Ishikawa (cell line): ENCODE results near the gene MAMDC4.

Source experiments
- CEBPB ChIP-seq: IDR thresholded peaks from 2 replicates; pipeline ENCODE4 v1.6.1; 2012
- CREB1 ChIP-seq: IDR thresholded peaks from 2 replicates; pipeline ENCODE4 v1.6.1; 2012; ENCODE audit warnings: low read depth
- EP300 ChIP-seq: IDR thresholded peaks from 2 replicates; pipeline ENCODE4 v1.6.1; 2012; ENCODE audit warnings: borderline replicate concordance
- FOXM1 ChIP-seq: IDR thresholded peaks from 2 replicates; pipeline ENCODE4 v1.6.1; 2012; ENCODE audit warnings: low read depth, borderline replicate concordance
- ZBTB7A ChIP-seq: IDR thresholded peaks from 2 replicates; pipeline ENCODE4 v1.6.1; 2012; ENCODE audit warnings: low read depth
- TF ChIP-seq, protein P1 (sequence below): IDR thresholded peaks from 2 replicates; pipeline ENCODE4 v1.6.1; 2012; ENCODE audit warnings: low read depth, mild to moderate bottlenecking
- TF ChIP-seq, protein P2 (sequence below): IDR thresholded peaks from 2 replicates; pipeline ENCODE4 v1.6.1; 2012
- TF ChIP-seq, protein P3 (sequence below): IDR thresholded peaks from 2 replicates; pipeline ENCODE4 v1.6.1; 2012

DNA sequence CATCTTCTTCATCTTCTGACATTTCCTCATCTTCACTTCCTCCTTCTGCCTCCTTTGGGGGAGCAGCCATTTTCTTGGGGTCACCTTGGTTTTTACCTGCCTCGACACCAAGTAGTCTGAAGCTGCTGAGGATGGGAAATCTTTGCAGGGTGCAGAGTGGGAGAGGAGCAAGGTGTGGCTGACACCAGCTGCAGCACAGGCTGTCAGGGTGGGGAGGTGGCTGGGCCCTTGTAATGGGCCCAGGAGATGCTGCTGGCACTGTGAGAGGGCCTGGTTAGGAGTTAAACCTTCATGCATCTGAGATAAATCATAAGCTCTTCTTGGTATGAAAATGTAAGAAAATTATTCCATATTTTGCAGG is 36.7 kb upstream of the MAMDC4 start:
- TF ChIP-seq FOXM1 (no peak), CEBPB (no peak), EP300 (no peak), ZBTB7A (no peak), CREB1 (no peak)
- TF ChIP-seq, protein P1, sequence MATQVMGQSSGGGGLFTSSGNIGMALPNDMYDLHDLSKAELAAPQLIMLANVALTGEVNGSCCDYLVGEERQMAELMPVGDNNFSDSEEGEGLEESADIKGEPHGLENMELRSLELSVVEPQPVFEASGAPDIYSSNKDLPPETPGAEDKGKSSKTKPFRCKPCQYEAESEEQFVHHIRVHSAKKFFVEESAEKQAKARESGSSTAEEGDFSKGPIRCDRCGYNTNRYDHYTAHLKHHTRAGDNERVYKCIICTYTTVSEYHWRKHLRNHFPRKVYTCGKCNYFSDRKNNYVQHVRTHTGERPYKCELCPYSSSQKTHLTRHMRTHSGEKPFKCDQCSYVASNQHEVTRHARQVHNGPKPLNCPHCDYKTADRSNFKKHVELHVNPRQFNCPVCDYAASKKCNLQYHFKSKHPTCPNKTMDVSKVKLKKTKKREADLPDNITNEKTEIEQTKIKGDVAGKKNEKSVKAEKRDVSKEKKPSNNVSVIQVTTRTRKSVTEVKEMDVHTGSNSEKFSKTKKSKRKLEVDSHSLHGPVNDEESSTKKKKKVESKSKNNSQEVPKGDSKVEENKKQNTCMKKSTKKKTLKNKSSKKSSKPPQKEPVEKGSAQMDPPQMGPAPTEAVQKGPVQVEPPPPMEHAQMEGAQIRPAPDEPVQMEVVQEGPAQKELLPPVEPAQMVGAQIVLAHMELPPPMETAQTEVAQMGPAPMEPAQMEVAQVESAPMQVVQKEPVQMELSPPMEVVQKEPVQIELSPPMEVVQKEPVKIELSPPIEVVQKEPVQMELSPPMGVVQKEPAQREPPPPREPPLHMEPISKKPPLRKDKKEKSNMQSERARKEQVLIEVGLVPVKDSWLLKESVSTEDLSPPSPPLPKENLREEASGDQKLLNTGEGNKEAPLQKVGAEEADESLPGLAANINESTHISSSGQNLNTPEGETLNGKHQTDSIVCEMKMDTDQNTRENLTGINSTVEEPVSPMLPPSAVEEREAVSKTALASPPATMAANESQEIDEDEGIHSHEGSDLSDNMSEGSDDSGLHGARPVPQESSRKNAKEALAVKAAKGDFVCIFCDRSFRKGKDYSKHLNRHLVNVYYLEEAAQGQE: no peak
- TF ChIP-seq, protein P2, sequence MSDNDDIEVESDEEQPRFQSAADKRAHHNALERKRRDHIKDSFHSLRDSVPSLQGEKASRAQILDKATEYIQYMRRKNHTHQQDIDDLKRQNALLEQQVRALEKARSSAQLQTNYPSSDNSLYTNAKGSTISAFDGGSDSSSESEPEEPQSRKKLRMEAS: no peak
- TF ChIP-seq, protein P3, sequence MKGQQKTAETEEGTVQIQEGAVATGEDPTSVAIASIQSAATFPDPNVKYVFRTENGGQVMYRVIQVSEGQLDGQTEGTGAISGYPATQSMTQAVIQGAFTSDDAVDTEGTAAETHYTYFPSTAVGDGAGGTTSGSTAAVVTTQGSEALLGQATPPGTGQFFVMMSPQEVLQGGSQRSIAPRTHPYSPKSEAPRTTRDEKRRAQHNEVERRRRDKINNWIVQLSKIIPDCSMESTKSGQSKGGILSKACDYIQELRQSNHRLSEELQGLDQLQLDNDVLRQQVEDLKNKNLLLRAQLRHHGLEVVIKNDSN: no peak
